K562 (cell line): Measurements from ENCODE around the gene PGAP2. TPM values are rescaled to one million over a fixed set of nuclear protein-coding genes. Genes with fewer than 3 reads are reported as not detected.
A peak's percentile ranks its signal among the peaks of the same experiment; 100 is the strongest.

Experiments used
- ATF3 ChIP-seq, 2 experiments: fragments of 450-650 bp in 1 of 2; sonication (generic) in 1 of 2; formaldehyde crosslinking in 1 of 2; IDR thresholded peaks in 1 of 2; conservative IDR thresholded peaks in 1 of 2; 2 replicates each; pipeline versions ENCODE4 v1.6.1 to v1.8.1; 2016 to 2023; ENCODE audit warnings: mild to moderate bottlenecking in 2 of 2, moderate library complexity in 2 of 2, inconsistent platforms in 1 of 2, missing genetic modification reagents in 1 of 2
- CBX3 ChIP-seq, 2 experiments: IDR thresholded peaks; 1 replicate in 1 of 2; 2 replicates in 1 of 2; pipeline ENCODE4 v1.6.1; 2012; ENCODE audit warnings: inconsistent platforms in 2 of 2, low read length in 2 of 2, borderline replicate concordance in 1 of 2, control low read depth in 1 of 2
- CEBPZ ChIP-seq: fragments of 150-350 bp; IDR thresholded peaks from 2 replicates; pipeline ENCODE4 v1.6.1; 2014; ENCODE audit warnings: low read depth, mild to moderate bottlenecking, low read length, borderline replicate concordance
- DDX20 ChIP-seq: fragments of 450-650 bp; IDR thresholded peaks from 2 replicates; pipeline ENCODE4 v1.6.1; 2016; ENCODE audit warnings: missing genetic modification characterization, low read depth, mild to moderate bottlenecking, missing compliant biosample characterization, moderate library complexity
- GABPB2 ChIP-seq: fragments of 250-450 bp; sonication (Bioruptor Pico); conservative IDR thresholded peaks from 2 replicates; pipeline ENCODE4 v1.5.1; 2021; ENCODE audit warnings: mild to moderate bottlenecking
- MTA1 ChIP-seq: fragments of 450-650 bp; IDR thresholded peaks from 2 replicates; pipeline ENCODE4 v1.6.1; 2017; ENCODE audit warnings: borderline replicate concordance
- NKRF ChIP-seq: fragments of 450-650 bp; IDR thresholded peaks from 2 replicates; pipeline ENCODE4 v1.6.1; 2016; ENCODE audit warnings: borderline replicate concordance
- PHB ChIP-seq: fragments of 250-450 bp; sonication (Bioruptor Pico); IDR thresholded peaks from 2 replicates; pipeline ENCODE4 v1.5.0; 2021
- RB1 ChIP-seq: fragments of 450-650 bp; IDR thresholded peaks from 2 replicates; pipeline ENCODE4 v1.6.1; 2017; ENCODE audit warnings: low read depth, mild to moderate bottlenecking
- RBM22 ChIP-seq: fragments of 200-400 bp; formaldehyde crosslinking; IDR thresholded peaks from 2 replicates; pipeline ENCODE4 v1.6.1; 2018; ENCODE audit warnings: low read length, low read depth; ENCODE audit not compliant: poor library complexity, severe bottlenecking
- RUNX1 ChIP-seq: sonication (generic); IDR thresholded peaks from 2 replicates; pipeline ENCODE4 v1.6.1; 2016; ENCODE audit warnings: antibody characterized with exemption, low read depth
- SIN3B ChIP-seq: fragments of 450-650 bp; IDR thresholded peaks from 2 replicates; pipeline ENCODE4 v1.6.1; 2017; ENCODE audit warnings: low read depth, mild to moderate bottlenecking, moderate library complexity
- SUPT5H ChIP-seq: fragments of 450-650 bp; IDR thresholded peaks from 2 replicates; pipeline ENCODE4 v1.6.1; 2016
- ZBTB17 ChIP-seq: fragments of 450-650 bp; formaldehyde crosslinking; IDR thresholded peaks from 2 replicates; pipeline ENCODE4 v1.4.0; 2020; ENCODE audit warnings: mild to moderate bottlenecking
- ZBTB49 ChIP-seq: sonication (generic); formaldehyde crosslinking; IDR thresholded peaks from 2 replicates; pipeline ENCODE4 v1.8.0; 2022; ENCODE audit warnings: missing genetic modification reagents, mild to moderate bottlenecking, borderline replicate concordance
- ZNF134 ChIP-seq: fragments of 250-450 bp; sonication (Bioruptor Pico); conservative IDR thresholded peaks from 2 replicates; pipeline ENCODE4 v1.4.0; 2020
- ZNF165 ChIP-seq: fragments of 250-450 bp; sonication (Bioruptor Pico); IDR thresholded peaks from 2 replicates; pipeline ENCODE4 v1.4.0; 2020; ENCODE audit warnings: borderline replicate concordance
- ZNF395 ChIP-seq: fragments of 200-800 bp; sonication (Bioruptor generic); IDR thresholded peaks from 2 replicates; pipeline ENCODE4 v1.6.1; 2017; ENCODE audit warnings: missing genetic modification characterization, missing compliant biosample characterization
- polyA plus RNA-seq, 8 experiments: library from polyadenylated mRNA; depleted of rRNA in 4 of 8; stranded (reverse) in 5 of 8; unstranded in 3 of 8; fragments of >200 nt; fragmentation: Nextera tagmentation in 2 of 8; fragmentation: Illumina TruSeq in 1 of 8; extraction: Ambion mirVana in 2 of 8; extraction: Trizol in 1 of 8; gene quantifications; 2 replicates each; pipeline versions ENCODE4 v1.2.1 to v1.2.3, GENCODE V29; 2011 to 2014; ENCODE audit warnings: inconsistent platforms in 1 of 8, missing spikeins in 1 of 8
- total RNA-seq, 7 experiments: library from RNA; depleted of rRNA in 6 of 7; stranded (reverse); fragments of >200 nt in 6 of 7; fragmentation: Illumina TruSeq in 2 of 7; extraction: Trizol in 2 of 7; gene quantifications; 2 replicates each; pipeline versions ENCODE4 v1.2.1 to v1.2.3, GENCODE V29; 2011 to 2021; ENCODE audit warnings: low replicate concordance in 1 of 7

The PGAP2 gene
- total and polyA plus RNA-seq, 9 of the 15 experiments (the other 6 are each of a cell fraction or from before 2014, with no cell fraction given) = 17.9 to 47.2 (median 33.7) TPM

GRCh38 chr11:3834349-3834663 is 25.9 kb downstream of the PGAP2 start (continued):
- TF ChIP-seq ZBTB17 (CRISPR knock-in tag) (0 out of 2 replicates have a peak, but pooled peaks have one; percentile 79), RUNX1 (no peak), RBM22 (no peak), CBX3 (IDR thresholded peaks at IDR 0.05; ENCODE audit: borderline replicate concordance in 1 of 2, low read length in 2 of 2) (no peak), ZNF395 (CRISPR knock-in tag) (no peak), DDX20 (tag) (0 out of 2 replicates have a peak, but pooled peaks have one; percentile 9), RB1 (no peak), SUPT5H (0 out of 2 replicates have a peak, but pooled peaks have one; percentile 64), NKRF (no peak), MTA1 (no peak), PHB (no peak), ZBTB49 (CRISPR knock-in tag) (no peak), CEBPZ (no peak), ATF3 (IDR thresholded peaks at IDR 0.05) (no peak), ATF3 (CRISPR knock-in tag; conservative IDR thresholded peaks at IDR 0.05) (no peak), SIN3B (no peak), ZNF165 (CRISPR knock-in tag) (no peak), GABPB2 (no peak), ZNF134 (peak; percentile 40; the same call in 1 of the 2 replicates)
